ENCODE data around the gene ARFGAP2.

ARFGAP2 gene

GRCh38 chr11:47160753-47161133 lies 15.9 kb downstream of the ARFGAP2 start:
- TF ChIP-seq ZNF426 (tag by site-specific recombination; IDR thresholded peaks at IDR 0.05) (no peak), ZNF548 (tag by site-specific recombination; IDR thresholded peaks at IDR 0.05) (no peak), INSM2 (tag by site-specific recombination; IDR thresholded peaks at IDR 0.05) (no peak), ZNF776 (tag by site-specific recombination; IDR thresholded peaks at IDR 0.05; ENCODE audit: borderline replicate concordance) (no peak), ZNF707 (tag by site-specific recombination; IDR thresholded peaks at IDR 0.05) (no peak), SCRT1 (tag by site-specific recombination; IDR thresholded peaks at IDR 0.05; ENCODE audit: borderline replicate concordance) (no peak), ZNF521 (tag by site-specific recombination; IDR thresholded peaks at IDR 0.05) (no peak), PRDM10 (tag by site-specific recombination; IDR thresholded peaks at IDR 0.05) (no peak), RBAK (tag by site-specific recombination; IDR thresholded peaks at IDR 0.05) (no peak), ZNF529 (tag by site-specific recombination; IDR thresholded peaks at IDR 0.05; ENCODE audit: insufficient replicate concordance) (no peak), ZNF785 (tag by site-specific recombination; IDR thresholded peaks at IDR 0.05) (no peak)
- TF ChIP-seq, protein P1, sequence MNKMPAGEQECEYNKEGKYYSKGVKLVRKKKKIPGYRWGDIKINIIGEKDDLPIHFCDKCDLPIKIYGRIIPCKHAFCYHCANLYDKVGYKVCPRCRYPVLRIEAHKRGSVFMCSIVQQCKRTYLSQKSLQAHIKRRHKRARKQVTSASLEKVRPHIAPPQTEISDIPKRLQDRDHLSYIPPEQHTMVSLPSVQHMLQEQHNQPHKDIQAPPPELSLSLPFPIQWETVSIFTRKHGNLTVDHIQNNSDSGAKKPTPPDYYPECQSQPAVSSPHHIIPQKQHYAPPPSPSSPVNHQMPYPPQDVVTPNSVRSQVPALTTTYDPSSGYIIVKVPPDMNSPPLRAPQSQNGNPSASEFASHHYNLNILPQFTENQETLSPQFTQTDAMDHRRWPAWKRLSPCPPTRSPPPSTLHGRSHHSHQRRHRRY (tag by site-specific recombination; IDR thresholded peaks at IDR 0.05), result no peak
- TF ChIP-seq, protein P2, sequence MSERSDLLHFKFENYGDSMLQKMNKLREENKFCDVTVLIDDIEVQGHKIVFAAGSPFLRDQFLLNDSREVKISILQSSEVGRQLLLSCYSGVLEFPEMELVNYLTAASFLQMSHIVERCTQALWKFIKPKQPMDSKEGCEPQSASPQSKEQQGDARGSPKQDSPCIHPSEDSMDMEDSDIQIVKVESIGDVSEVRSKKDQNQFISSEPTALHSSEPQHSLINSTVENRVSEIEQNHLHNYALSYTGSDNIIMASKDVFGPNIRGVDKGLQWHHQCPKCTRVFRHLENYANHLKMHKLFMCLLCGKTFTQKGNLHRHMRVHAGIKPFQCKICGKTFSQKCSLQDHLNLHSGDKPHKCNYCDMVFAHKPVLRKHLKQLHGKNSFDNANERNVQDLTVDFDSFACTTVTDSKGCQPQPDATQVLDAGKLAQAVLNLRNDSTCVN (tag by site-specific recombination; optimal IDR thresholded peaks at IDR 0.05), result no peak
- Histone ChIP-seq H3K4me3 (ENCODE audit: low read depth, low read length) (no peak overlapping the region), H3K36me3 (ENCODE audit: control insufficient read depth in 2 of 2, insufficient read depth in 1 of 2, low read length in 2 of 2) (peaks cover 0 to 66% of the 10 kb centered on the region in 2 experiments; a peak in 2 of 3 replicates), H3K9me3 (ENCODE audit: control insufficient read depth, insufficient read depth, low read depth, low read length) (no peaks in the 10 kb centered on the region), H3K27ac (ENCODE audit: extremely low read depth, low read depth, low read length) (no peak overlapping the region), H3K4me1 (ENCODE audit: control insufficient read depth, insufficient read depth, low read length) (no peaks in the 10 kb centered on the region)
- ChIA-PET POLR2A (interaction anchor here (1.0 kb wide), 1 partner anchor 194 kb away, joined by 3 read pairs; no protein-coding TSS in a partner anchor), CTCF (interaction anchor here (0.6 to 1.1 kb wide), 16 partner anchors 14 to 345 kb away, joined by 3 to 7 read pairs (median 4); no protein-coding TSS in a partner anchor)

DNA sequence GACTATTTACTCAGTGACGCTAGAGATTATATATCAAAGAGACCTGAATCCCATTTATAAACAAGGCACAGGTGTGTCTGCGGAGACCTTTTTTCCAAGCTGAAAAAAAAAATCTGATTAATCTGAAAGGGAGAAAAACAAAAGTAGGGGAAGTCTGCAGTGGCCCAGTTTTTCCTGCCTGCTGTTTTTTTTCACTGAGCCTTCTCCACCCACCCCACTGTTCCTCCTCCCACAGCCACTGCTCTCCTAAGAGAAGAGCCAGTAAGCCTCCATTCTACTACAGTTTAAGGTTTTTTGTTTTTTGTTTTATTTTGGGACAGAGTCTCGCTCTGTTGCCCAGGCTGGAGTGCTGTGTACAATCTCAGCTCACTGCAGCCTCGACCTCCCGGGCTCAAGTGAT lies 18.4 kb downstream of the ARFGAP2 start:
- Histone ChIP-seq H3K36me3 (ENCODE audit: control insufficient read depth in 2 of 2, insufficient read depth in 1 of 2, low read length in 2 of 2) (peaks cover 0 to 47% of the 10 kb centered on the region in 2 experiments; a peak in 2 of 3 replicates), H3K4me1 (ENCODE audit: control insufficient read depth, insufficient read depth, low read length) (no peaks in the 10 kb centered on the region), H3K9me3 (ENCODE audit: control insufficient read depth, insufficient read depth, low read depth, low read length) (no peaks in the 10 kb centered on the region), H3K27ac (ENCODE audit: extremely low read depth, low read depth, low read length) (no peak overlapping the region), H3K4me3 (ENCODE audit: low read depth, low read length) (no peak overlapping the region)
- CTCF ChIA-PET, result interaction anchor here (0.6 to 0.9 kb wide), 4 partner anchors 32 to 252 kb away, joined by 3 to 5 read pairs (median 3); no protein-coding TSS in a partner anchor
- TF ChIP-seq ZNF558 (tag by site-specific recombination; IDR thresholded peaks at IDR 0.05) (no peak), ZNF121 (tag by site-specific recombination; IDR thresholded peaks at IDR 0.05) (no peak), ZNF624 (tag by site-specific recombination; IDR thresholded peaks at IDR 0.05) (no peak), ZNF768 (tag by site-specific recombination; IDR thresholded peaks at IDR 0.05) (no peak), ZNF138 (tag by site-specific recombination; IDR thresholded peaks at IDR 0.05; ENCODE audit: borderline replicate concordance) (no peak), ZNF10 (tag by site-specific recombination; IDR thresholded peaks at IDR 0.05) (no peak), KLF10 (tag by site-specific recombination; IDR thresholded peaks at IDR 0.05) (no peak), ZFP41 (tag by site-specific recombination; IDR thresholded peaks at IDR 0.05; ENCODE audit: borderline replicate concordance) (no peak), YY2 (tag by site-specific recombination; IDR thresholded peaks at IDR 0.05) (no peak), ZNF132 (tag by site-specific recombination; IDR thresholded peaks at IDR 0.05; ENCODE audit: borderline replicate concordance) (no peak), ZNF677 (tag by site-specific recombination; IDR thresholded peaks at IDR 0.05) (no peak)
- TF ChIP-seq, protein P3, sequence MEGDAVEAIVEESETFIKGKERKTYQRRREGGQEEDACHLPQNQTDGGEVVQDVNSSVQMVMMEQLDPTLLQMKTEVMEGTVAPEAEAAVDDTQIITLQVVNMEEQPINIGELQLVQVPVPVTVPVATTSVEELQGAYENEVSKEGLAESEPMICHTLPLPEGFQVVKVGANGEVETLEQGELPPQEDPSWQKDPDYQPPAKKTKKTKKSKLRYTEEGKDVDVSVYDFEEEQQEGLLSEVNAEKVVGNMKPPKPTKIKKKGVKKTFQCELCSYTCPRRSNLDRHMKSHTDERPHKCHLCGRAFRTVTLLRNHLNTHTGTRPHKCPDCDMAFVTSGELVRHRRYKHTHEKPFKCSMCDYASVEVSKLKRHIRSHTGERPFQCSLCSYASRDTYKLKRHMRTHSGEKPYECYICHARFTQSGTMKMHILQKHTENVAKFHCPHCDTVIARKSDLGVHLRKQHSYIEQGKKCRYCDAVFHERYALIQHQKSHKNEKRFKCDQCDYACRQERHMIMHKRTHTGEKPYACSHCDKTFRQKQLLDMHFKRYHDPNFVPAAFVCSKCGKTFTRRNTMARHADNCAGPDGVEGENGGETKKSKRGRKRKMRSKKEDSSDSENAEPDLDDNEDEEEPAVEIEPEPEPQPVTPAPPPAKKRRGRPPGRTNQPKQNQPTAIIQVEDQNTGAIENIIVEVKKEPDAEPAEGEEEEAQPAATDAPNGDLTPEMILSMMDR (tag by site-specific recombination; IDR thresholded peaks at IDR 0.05), result no peak
- POLR2A ChIA-PET, result no interaction called here

Data from HEK293 (cell line).